Endothelial cell of umbilical vein (primary cell): ENCODE measurements around the gene ATP6V1G2.

Source experiments
- CTCF ChIP-seq, 2 donors: IDR thresholded peaks; 1 replicate in 1 of 2; 2 replicates in 1 of 2; pipeline ENCODE4 v1.5.1; 2011; ENCODE audit warnings: low read length in 2 of 2, mild to moderate bottlenecking in 2 of 2, moderate library complexity in 2 of 2, control low read depth in 1 of 2, inconsistent platforms in 1 of 2, low read depth in 1 of 2; ENCODE audit not compliant: insufficient read depth in 1 of 2; ENCODE audit errors: extremely low read depth in 1 of 2
- EZH2 ChIP-seq: IDR thresholded peaks from 2 replicates; pipeline ENCODE4 v1.6.1; 2012; ENCODE audit warnings: borderline replicate concordance, low read depth, mild to moderate bottlenecking, moderate library complexity, low read length, inconsistent platforms; ENCODE audit not compliant: severe bottlenecking
- FOS ChIP-seq: IDR thresholded peaks from 2 replicates; pipeline ENCODE4 v1.6.1; 2011; ENCODE audit warnings: mild to moderate bottlenecking, low read length, moderate library complexity, borderline replicate concordance; ENCODE audit not compliant: insufficient read depth
- GATA2 ChIP-seq: IDR thresholded peaks from 2 replicates; pipeline ENCODE4 v1.7.0; 2011; ENCODE audit warnings: low read depth, mild to moderate bottlenecking, moderate library complexity, mixed read lengths, low read length; ENCODE audit not compliant: insufficient read length, insufficient read depth
- JUN ChIP-seq: IDR thresholded peaks from 2 replicates; pipeline ENCODE4 v1.6.1; 2011; ENCODE audit warnings: borderline replicate concordance, low read depth; ENCODE audit not compliant: insufficient read length, insufficient read depth
- MYC ChIP-seq: IDR thresholded peaks from one replicate; pipeline ENCODE4 v1.6.1; 2011; ENCODE audit warnings: mild to moderate bottlenecking, low read depth, low read length
- POLR2A ChIP-seq: IDR thresholded peaks from 2 replicates; pipeline ENCODE4 v1.6.1; 2012; ENCODE audit warnings: low read depth, mild to moderate bottlenecking, control low read depth, low read length
- POLR2AphosphoS5 ChIP-seq: IDR thresholded peaks from 2 replicates; pipeline ENCODE4 v1.6.1; 2012; ENCODE audit warnings: low read depth, mild to moderate bottlenecking, control low read depth, low read length, moderate library complexity; ENCODE audit not compliant: insufficient read depth
- TF ChIP-seq, protein P1 (sequence below): IDR thresholded peaks from 2 replicates; pipeline ENCODE4 v1.6.1; 2011; ENCODE audit not compliant: insufficient read depth, insufficient read length

DNA sequence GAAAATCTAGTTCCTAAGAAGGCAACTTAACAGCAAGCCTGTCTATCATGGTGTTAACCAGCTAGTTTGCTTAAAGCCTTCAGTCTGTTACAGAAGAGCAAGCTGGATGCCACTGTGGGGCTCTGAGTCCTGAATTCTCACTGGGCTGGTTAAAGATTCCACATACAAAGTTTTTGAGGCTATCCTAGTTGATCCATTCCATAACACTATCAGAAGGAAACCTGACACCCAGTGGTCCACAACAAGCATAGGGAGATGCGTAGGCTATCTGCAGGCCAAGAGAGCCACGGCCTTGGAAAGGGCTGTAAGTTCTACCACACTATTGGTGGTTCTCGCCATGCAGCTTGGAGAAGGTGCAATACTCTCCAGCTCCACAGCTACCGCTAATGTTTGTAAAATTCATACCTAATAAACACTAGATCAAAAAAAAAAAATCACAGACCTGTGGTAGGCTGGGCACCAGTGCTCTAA lies 18.1 kb downstream of the ATP6V1G2 start:
- TF ChIP-seq POLR2A (no peak), CTCF (IDR thresholded peaks at IDR 0.05; ENCODE audit: extremely low read depth in 1 of 2, insufficient read depth in 1 of 2, low read depth in 1 of 2, low read length in 2 of 2) (no peak), POLR2AphosphoS5 (no peak), EZH2 (no peak), JUN (no peak), FOS (no peak), GATA2 (no peak), MYC (no peak)
- TF ChIP-seq, protein P1, sequence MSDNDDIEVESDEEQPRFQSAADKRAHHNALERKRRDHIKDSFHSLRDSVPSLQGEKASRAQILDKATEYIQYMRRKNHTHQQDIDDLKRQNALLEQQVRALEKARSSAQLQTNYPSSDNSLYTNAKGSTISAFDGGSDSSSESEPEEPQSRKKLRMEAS: no peak
